Liver (tissue), 9 donors: Measurements from ENCODE around the gene CD46. TPM values are rescaled to one million over a fixed set of nuclear protein-coding genes. Genes with fewer than 3 reads are reported as not detected.
A peak's percentile ranks its signal among the peaks of the same experiment; 100 is the strongest.

Source experiments
- DNase-seq: peaks from one replicate; pipeline ENCODE4 v3.0.0-alpha.2; 2017; ENCODE audit warnings: low spot score
- H3K27ac ChIP-seq, 2 donors: one replicate each; pipeline ENCODE4 v1.7.0; 2013; ENCODE audit warnings: inconsistent platforms in 2 of 2, low read length in 2 of 2, control low read depth in 1 of 2, low read depth in 1 of 2, mild to moderate bottlenecking in 1 of 2
- H3K27me3 ChIP-seq, 4 donors: one replicate each; pipeline versions ENCODE4 v1.6.1 to v1.7.0; 2013; ENCODE audit warnings: low read length in 3 of 4, inconsistent platforms in 1 of 4, mild to moderate bottlenecking in 1 of 4, moderate library complexity in 1 of 4; ENCODE audit not compliant: control insufficient read depth in 4 of 4, insufficient read depth in 4 of 4
- H3K36me3 ChIP-seq, 4 donors: one replicate each; pipeline versions ENCODE4 v1.6.1 to v1.7.0; 2013; ENCODE audit warnings: low read length in 3 of 4, mild to moderate bottlenecking in 3 of 4, low read depth in 1 of 4, moderate library complexity in 1 of 4; ENCODE audit not compliant: control insufficient read depth in 4 of 4, insufficient read depth in 3 of 4
- H3K4me1 ChIP-seq, 4 donors: one replicate each; pipeline versions ENCODE4 v1.6.1 to v1.7.0; 2013; ENCODE audit warnings: low read length in 3 of 4, mild to moderate bottlenecking in 3 of 4, moderate library complexity in 1 of 4; ENCODE audit not compliant: control insufficient read depth in 4 of 4, insufficient read depth in 4 of 4
- H3K4me3 ChIP-seq, 3 donors: one replicate each; pipeline versions ENCODE4 v1.6.1 to v1.7.0; 2013; ENCODE audit warnings: low read length in 3 of 3, control low read depth in 1 of 3, low read depth in 1 of 3, mild to moderate bottlenecking in 1 of 3
- H3K9ac ChIP-seq, 2 donors: one replicate each; pipeline ENCODE4 v1.7.0; 2013; ENCODE audit warnings: low read length in 2 of 2, mild to moderate bottlenecking in 2 of 2, moderate library complexity in 2 of 2, control low read depth in 1 of 2, low read depth in 1 of 2
- H3K9me3 ChIP-seq, 4 donors: one replicate each; pipeline versions ENCODE4 v1.6.1 to v1.7.0; 2013; ENCODE audit warnings: low read length in 3 of 4; ENCODE audit not compliant: control insufficient read depth in 4 of 4
- ATF3 ChIP-seq: IDR thresholded peaks from 2 replicates; pipeline ENCODE4 v1.6.1; 2016; ENCODE audit warnings: antibody characterized with exemption
- FOXA1 ChIP-seq: IDR thresholded peaks from 2 replicates; pipeline ENCODE4 v1.6.1; 2016; ENCODE audit warnings: antibody characterized with exemption
- FOXA2 ChIP-seq: IDR thresholded peaks from 2 replicates; pipeline ENCODE4 v1.6.1; 2016; ENCODE audit warnings: antibody characterized with exemption
- GABPA ChIP-seq, 2 donors: IDR thresholded peaks in 1 of 2; conservative IDR thresholded peaks in 1 of 2; 2 replicates each; pipeline ENCODE4 v1.6.1; 2016; ENCODE audit warnings: antibody characterized with exemption in 2 of 2, mild to moderate bottlenecking in 1 of 2, moderate library complexity in 1 of 2
- HNF4A ChIP-seq, 2 donors: conservative IDR thresholded peaks; 2 replicates each; pipeline ENCODE4 v1.6.1; 2016; ENCODE audit warnings: antibody characterized with exemption in 2 of 2, mild to moderate bottlenecking in 2 of 2
- HNF4G ChIP-seq: IDR thresholded peaks from 2 replicates; pipeline ENCODE4 v1.6.1; 2016; ENCODE audit warnings: antibody characterized with exemption
- JUND ChIP-seq, 2 donors: IDR thresholded peaks; 2 replicates each; pipeline ENCODE4 v1.6.1; 2016; ENCODE audit warnings: antibody characterized with exemption in 2 of 2
- MAX ChIP-seq: IDR thresholded peaks from 2 replicates; pipeline ENCODE4 v1.6.1; 2016; ENCODE audit warnings: antibody characterized with exemption
- NR2F2 ChIP-seq: IDR thresholded peaks from 2 replicates; pipeline ENCODE4 v1.6.1; 2016; ENCODE audit warnings: antibody characterized with exemption
- RAD21 ChIP-seq, 2 donors: IDR thresholded peaks; 2 replicates each; pipeline ENCODE4 v1.6.1; 2016; ENCODE audit warnings: antibody characterized with exemption in 2 of 2, mild to moderate bottlenecking in 2 of 2
- REST ChIP-seq: IDR thresholded peaks from 2 replicates; pipeline ENCODE4 v1.6.1; 2016; ENCODE audit warnings: antibody characterized with exemption, mild to moderate bottlenecking
- RXRA ChIP-seq, 2 donors: IDR thresholded peaks; 2 replicates each; pipeline ENCODE4 v1.6.1; 2017 to 2018; ENCODE audit warnings: antibody characterized with exemption in 2 of 2, mild to moderate bottlenecking in 1 of 2
- SP1 ChIP-seq: IDR thresholded peaks from 2 replicates; pipeline ENCODE4 v1.6.1; 2018; ENCODE audit warnings: antibody characterized with exemption, mild to moderate bottlenecking
- TAF1 ChIP-seq: conservative IDR thresholded peaks from 2 replicates; pipeline ENCODE4 v1.6.1; 2016; ENCODE audit warnings: antibody characterized with exemption, mild to moderate bottlenecking
- YY1 ChIP-seq: IDR thresholded peaks from 2 replicates; pipeline ENCODE4 v1.6.1; 2016; ENCODE audit warnings: antibody characterized with exemption, mild to moderate bottlenecking
- WGBS: extraction: QIAGEN DNeasy Blood & Tissue Kit; methylation state at CpG from one replicate; pipeline ENCODE4 v1.1.7; 2013; 5-methylcytosine and 5-hydroxymethylcytosine counted together
- polyA plus RNA-seq, 2 donors: library from polyadenylated mRNA; stranded (reverse) in 1 of 2; unstranded in 1 of 2; fragments of 200-250 nt in 1 of 2; fragments of >200 nt in 1 of 2; fragmentation: Nextera tagmentation in 1 of 2; extraction: Ambion mirVana in 1 of 2; gene quantifications; one replicate each; pipeline versions ENCODE4 v1.2.1 to v1.2.3, GENCODE V29; 2013 to 2015
- total RNA-seq, 2 donors: library from RNA; depleted of rRNA; stranded (reverse); fragments of >200 nt; gene quantifications; one replicate each; pipeline ENCODE4 v1.2.3, GENCODE V29; 2014
- donor health status: healthy.
- donor health status: healthy.
- donor health status: healthy.
- donor health status: healthy.
- donor health status: healthy.

Gene CD46
- total and polyA plus RNA-seq, 4 donors: 71.3 to 177 (median 121) TPM

- H3K9ac ChIP-seq: no peak overlapping the region
- no peaks in the 10 kb centered on the region for H3K9me3 ChIP-seq
- H3K4me1 ChIP-seq: peaks cover 20 to 98% (median 90%) of the 10 kb centered on the region in 4 donors
- no peak for DNase-seq
- TF ChIP-seq HNF4A (conservative IDR thresholded peaks at IDR 0.05): no peak
- no peak for TF ChIP-seq FOXA2
- no peak for TF ChIP-seq GABPA (IDR thresholded peaks at IDR 0.05 in 1 of 2, conservative IDR thresholded peaks at IDR 0.05 in 1 of 2)
- TF ChIP-seq REST: no peak
- TF ChIP-seq FOXA1: no peak
- TF ChIP-seq MAX: no peak
- no peak for TF ChIP-seq HNF4G
- no peak for TF ChIP-seq ATF3
- no peak for TF ChIP-seq JUND (IDR thresholded peaks at IDR 0.05)
- TF ChIP-seq RAD21 (IDR thresholded peaks at IDR 0.05): no peak
- no peak for TF ChIP-seq TAF1
- no peak for TF ChIP-seq SP1
- TF ChIP-seq RXRA (IDR thresholded peaks at IDR 0.05): no peak
- WGBS: 84% methylated on average over 10 of the region's 10 CpGs
- H3K36me3 ChIP-seq: peaks cover 14 to 64% (median 57%) of the 10 kb centered on the region in 4 donors
- no peaks in the 10 kb centered on the region for H3K27me3 ChIP-seq
- H3K4me3 ChIP-seq: no peak overlapping the region
- peak overlapping the region; percentile 62 to 79 for H3K27ac ChIP-seq
These were observed 61.1 kb downstream of the CD46 start for GRCh38 chr1:207812778-207813511.

- no peak for DNase-seq
- Histone ChIP-seq H3K36me3 (peaks cover 15 to 61% (median 54%) of the 10 kb centered on the region in 4 donors), H3K27ac (peak overlapping the region; percentile 62 to 79), H3K4me1 (peaks cover 20 to 94% (median 85%) of the 10 kb centered on the region in 4 donors), H3K27me3 (no peaks in the 10 kb centered on the region), H3K4me3 (no peak overlapping the region), H3K9me3 (no peaks in the 10 kb centered on the region), H3K9ac (no peak overlapping the region)
- TF ChIP-seq MAX: no peak
- no peak for TF ChIP-seq RXRA (IDR thresholded peaks at IDR 0.05)
- WGBS: 71% methylated on average over 3 of the region's 3 CpGs
These were observed 61.6 kb downstream of the CD46 start for GRCh38 chr1:207813512-207813881.

- peaks cover 20 to 92% (median 81%) of the 10 kb centered on the region in 4 donors for H3K4me1 ChIP-seq
- H3K9me3 ChIP-seq: no peaks in the 10 kb centered on the region
- no peak overlapping the region for H3K9ac ChIP-seq
- H3K27ac ChIP-seq: peak overlapping the region; percentile 62 to 79
- no peaks in the 10 kb centered on the region for H3K27me3 ChIP-seq
- no peak overlapping the region for H3K4me3 ChIP-seq
- no peak for DNase-seq
- peak in 1 of 2 donors; percentile 6 for TF ChIP-seq HNF4A (conservative IDR thresholded peaks at IDR 0.05)
- no peak for TF ChIP-seq TAF1
- no peak for TF ChIP-seq JUND (IDR thresholded peaks at IDR 0.05)
- TF ChIP-seq NR2F2: peak; percentile 57
- TF ChIP-seq YY1: no peak
- TF ChIP-seq ATF3: no peak
- peak in 1 of 2 donors; percentile 38 for TF ChIP-seq RXRA (IDR thresholded peaks at IDR 0.05)
- WGBS: 32% methylated on average over 3 of the region's 3 CpGs
- peaks cover 15 to 62% (median 52%) of the 10 kb centered on the region in 4 donors for H3K36me3 ChIP-seq
These were observed 62.1 kb downstream of the CD46 start for GRCh38 chr1:207813946-207814345.
